HCT116 (cell line): ENCODE measurements around the gene OR10AG1. TPM values are rescaled to one million over a fixed set of nuclear protein-coding genes. Genes with fewer than 3 reads are reported as not detected.

Source experiments
- ATAC-seq: fragments of 200-7000 bp; cut with Tn5 transposase; 2 replicates; pipeline ENCODE4 v1.9.1; 2020; ENCODE audit warnings: mild to moderate bottlenecking, moderate library complexity
- BruUV-seq: library from RNA; stranded (reverse); fragments of 400-500 nt; replicated peaks from 2 replicates; lab custom pipeline; 2021; lab: Mats Ljungman, UMichigan
- CTCF ChIA-PET: fragments of 300-600 bp; sonication (Branson Sonifier 250); formaldehyde crosslinking; loops from one replicate; lab custom pipeline; 2021; ENCODE audit warnings: antibody characterized with exemption; lab: Charles Lee
- POLR2A ChIA-PET: fragments of 300-600, 350-600 bp; sonication (Branson Sonifier 250); formaldehyde crosslinking; loops from one replicate; lab custom pipeline; 2021; ENCODE audit warnings: antibody characterized with exemption; lab: Charles Lee
- RAD21 ChIA-PET, 2 experiments: fragments of 300-600 bp; sonication (Branson Sonifier 250); formaldehyde crosslinking; loops; one replicate each; lab custom pipeline; 2023; ENCODE audit warnings: low total read pairs in 2 of 2; ENCODE audit not compliant: uncharacterized antibody in 2 of 2, unreplicated experiment in 2 of 2, low non-redundant PET in 1 of 2; lab: Charles Lee
- DNase-seq: peaks from one replicate; pipeline ENCODE4 v3.0.0-alpha.2; 2010; ENCODE audit warnings: low read depth, low spot score
- H2AFZ ChIP-seq: fragments of 200-600 bp; shearing (Covaris generic), sonication (generic); 2 replicates; pipeline ENCODE4 v1.6.1; 2017; ENCODE audit warnings: low read depth, mixed run types, mixed read lengths, antibody characterized with exemption, low read length; ENCODE audit not compliant: poor library complexity, severe bottlenecking
- H3K27ac ChIP-seq: 2 replicates; pipeline ENCODE4 v1.5.1; 2012; ENCODE audit warnings: low read depth, low read length
- H3K27me3 ChIP-seq: fragments of 200-600 bp; sonication (generic); 2 replicates; pipeline ENCODE4 v1.6.1; 2016; ENCODE audit warnings: mixed run types, low read length, mixed read lengths; ENCODE audit not compliant: insufficient read depth
- H3K36me3 ChIP-seq, 2 experiments: fragments of 200-500 bp in 1 of 2; fragments of 200-600 bp in 1 of 2; sonication (Bioruptor generic) in 1 of 2; sonication (generic) in 1 of 2; 2 replicates each; pipeline versions ENCODE4 v1.5.1 to v1.6.1; 2014 to 2016; ENCODE audit warnings: low read length in 2 of 2, inconsistent platforms in 1 of 2, mixed read lengths in 1 of 2, mixed run types in 1 of 2; ENCODE audit not compliant: insufficient read depth in 2 of 2, control insufficient read depth in 1 of 2
- H3K4me1 ChIP-seq, 2 experiments: fragments of 200-600 bp in 1 of 2; sonication (generic) in 1 of 2; 2 replicates each; pipeline versions ENCODE4 v1.5.1 to v1.6.1; 2012 to 2017; ENCODE audit warnings: low read length in 2 of 2, inconsistent platforms in 1 of 2, mild to moderate bottlenecking in 1 of 2, mixed read lengths in 1 of 2, mixed run types in 1 of 2, moderate library complexity in 1 of 2; ENCODE audit not compliant: insufficient read depth in 2 of 2, control insufficient read depth in 1 of 2
- H3K4me2 ChIP-seq: fragments of 200-600 bp; sonication (generic); 2 replicates; pipeline ENCODE4 v1.6.1; 2017; ENCODE audit warnings: mixed run types, low read length, mixed read lengths
- H3K4me3 ChIP-seq, 2 experiments: fragments of 200-600 bp in 1 of 2; sonication (generic) in 1 of 2; replicated peaks in 1 of 2; 2 replicates each; pipeline ENCODE4 v1.5.1; 2011 to 2016; ENCODE audit warnings: low read length in 2 of 2, control low read depth in 1 of 2, low read depth in 1 of 2, mild to moderate bottlenecking in 1 of 2, mixed read lengths in 1 of 2, mixed run types in 1 of 2
- H3K79me2 ChIP-seq: fragments of 200-600 bp; sonication (generic); 2 replicates; pipeline ENCODE4 v1.6.1; 2017; ENCODE audit warnings: mild to moderate bottlenecking, mixed run types, low read length, moderate library complexity, mixed read lengths; ENCODE audit not compliant: insufficient read depth
- H3K9ac ChIP-seq: fragments of 200-600 bp; sonication (generic); 2 replicates; pipeline ENCODE4 v1.6.1; 2016; ENCODE audit warnings: low read length, mixed read lengths
- H3K9me2 ChIP-seq: fragments of 200-600 bp; sonication (generic), shearing (Covaris generic); 2 replicates; pipeline ENCODE4 v1.6.1; 2017; ENCODE audit warnings: mixed run types, mild to moderate bottlenecking, moderate library complexity; ENCODE audit not compliant: insufficient read depth
- H3K9me3 ChIP-seq, 2 experiments: fragments of 200-500 bp in 1 of 2; fragments of 200-600 bp in 1 of 2; sonication (Bioruptor generic) in 1 of 2; sonication (generic) in 1 of 2; 2 replicates each; pipeline ENCODE4 v1.6.1; 2014 to 2017; ENCODE audit warnings: low read length in 2 of 2, mixed read lengths in 2 of 2, inconsistent platforms in 1 of 2, low read depth in 1 of 2, mild to moderate bottlenecking in 1 of 2, mixed run types in 1 of 2, moderate library complexity in 1 of 2; ENCODE audit not compliant: control insufficient read depth in 1 of 2, insufficient read depth in 1 of 2
- H4K20me1 ChIP-seq: fragments of 200-600 bp; sonication (generic), shearing (Covaris generic); 2 replicates; pipeline ENCODE4 v1.6.1; 2017; ENCODE audit warnings: mixed run types, mild to moderate bottlenecking, moderate library complexity; ENCODE audit not compliant: insufficient read depth
- CBX3 ChIP-seq: IDR thresholded peaks from 2 replicates; pipeline ENCODE4 v1.6.1; 2012; ENCODE audit warnings: low read depth
- CEBPB ChIP-seq: IDR thresholded peaks from 2 replicates; pipeline ENCODE4 v1.6.1; 2012; ENCODE audit warnings: low read depth
- CTCF ChIP-seq, 3 experiments: fragments of 200-600 bp in 1 of 3; sonication (generic) in 1 of 3; IDR thresholded peaks in 2 of 3; conservative IDR thresholded peaks in 1 of 3; 2 replicates each; pipeline ENCODE4 v1.5.1; 2012 to 2017; ENCODE audit warnings: low read depth in 2 of 3, low read length in 2 of 3, antibody characterized with exemption in 1 of 3, borderline replicate concordance in 1 of 3, control low read depth in 1 of 3, mild to moderate bottlenecking in 1 of 3, mixed read lengths in 1 of 3, mixed run types in 1 of 3, moderate library complexity in 1 of 3; ENCODE audit not compliant: insufficient read depth in 1 of 3
- EZH2 ChIP-seq: fragments of 200-600 bp; sonication (generic); IDR thresholded peaks from 2 replicates; pipeline ENCODE4 v1.6.1; 2017; ENCODE audit warnings: antibody characterized with exemption, mixed run types
- EZH2phosphoT487 ChIP-seq: fragments of 200-600 bp; IDR thresholded peaks from 2 replicates; pipeline ENCODE4 v1.6.1; 2018; ENCODE audit warnings: antibody characterized with exemption, borderline replicate concordance
- FOSL1 ChIP-seq: IDR thresholded peaks from 2 replicates; pipeline ENCODE4 v1.6.1; 2012; ENCODE audit warnings: low read depth
- MAX ChIP-seq: IDR thresholded peaks from 2 replicates; pipeline ENCODE4 v1.6.1; 2012
- POLR2A ChIP-seq: IDR thresholded peaks from 2 replicates; pipeline ENCODE4 v1.7.0; 2011; ENCODE audit warnings: borderline replicate concordance; ENCODE audit not compliant: insufficient read depth, insufficient read length; ENCODE audit errors: extremely low read depth
- POLR2AphosphoS5 ChIP-seq: IDR thresholded peaks from 2 replicates; pipeline ENCODE4 v1.6.1; 2011; ENCODE audit warnings: mild to moderate bottlenecking, low read depth, low read length, moderate library complexity
- SIN3A ChIP-seq: IDR thresholded peaks from 2 replicates; pipeline ENCODE4 v1.6.1; 2012; ENCODE audit warnings: low read depth
- SP1 ChIP-seq: IDR thresholded peaks from 2 replicates; pipeline ENCODE4 v1.6.1; 2012; ENCODE audit warnings: low read depth
- TCF7L2 ChIP-seq: IDR thresholded peaks from 2 replicates; pipeline ENCODE4 v1.7.0; 2011; ENCODE audit warnings: borderline replicate concordance, inconsistent platforms; ENCODE audit not compliant: insufficient read depth, insufficient read length; ENCODE audit errors: extremely low read depth
- ZBTB33 ChIP-seq: IDR thresholded peaks from 2 replicates; pipeline ENCODE4 v1.6.1; 2011; ENCODE audit warnings: mild to moderate bottlenecking, low read length, moderate library complexity; ENCODE audit not compliant: insufficient replicate concordance; ENCODE audit errors: extremely low read depth
- ZFX ChIP-seq: fragments of 450-650 bp; IDR thresholded peaks from 2 replicates; pipeline ENCODE4 v1.6.1; 2017
- intact Hi-C: fragments of 100-400 bp; cut with micrococcal nuclease; formaldehyde crosslinking; loops from 2 replicates; pipeline ENCODE4 v1.10.0; 2022
- total RNA-seq: library from RNA; stranded (reverse); gene quantifications from one replicate; pipeline ENCODE4 v1.2.1, GENCODE V29; 2021; ENCODE audit not compliant: unreplicated experiment

The OR10AG1 gene
- total RNA-seq, 1 experiment from 2014 or later = not detected

- Histone ChIP-seq H3K79me2 (no peaks in the 10 kb centered on the region), H3K4me3 (no peak overlapping the region), H3K9ac (no peak overlapping the region), H3K27me3 (no peaks in the 10 kb centered on the region)
- CTCF ChIA-PET = no interaction called here
- DNase-seq = no peak
- TF ChIP-seq SP1 (no peak), POLR2AphosphoS5 (no peak), EZH2phosphoT487 (no peak), MAX (no peak), CTCF (IDR thresholded peaks at IDR 0.05 in 2 of 3, conservative IDR thresholded peaks at IDR 0.05 in 1 of 3; ENCODE audit: borderline replicate concordance in 1 of 3, insufficient read depth in 1 of 3, low read depth in 2 of 3, low read length in 2 of 3) (no peak), FOSL1 (no peak), SIN3A (no peak)
- TF ChIP-seq, all 23 proteins: peak for 0
- no peak for ATAC-seq
- intact Hi-C loops = no loop called here
- H4K20me1 ChIP-seq = no peaks in the 10 kb centered on the region
- no peaks in the 10 kb centered on the region for H3K4me1 ChIP-seq
- ChIA-PET RAD21 (no interaction called here), POLR2A (no interaction called here)
- BruUV-seq = no TSS peak
- H3K27ac ChIP-seq = no peak overlapping the region
- no peaks in the 10 kb centered on the region for H3K9me2 ChIP-seq
- H3K36me3 ChIP-seq = no peaks in the 10 kb centered on the region
- no peak overlapping the region for H3K4me2 ChIP-seq
- H3K9me3 ChIP-seq = peaks cover 0 to 14% of the 10 kb centered on the region in 2 experiments; a peak in 2 of 4 replicates
- H2AFZ ChIP-seq = no peak overlapping the region
These were observed 1.2 kb upstream of the OR10AG1 start for GRCh38 chr11:55970935-55971334.

GRCh38 chr11:55967914-55968313, 1.8 kb downstream of the OR10AG1 start:
- peaks cover 0 to 10% of the 10 kb centered on the region in 2 experiments; a peak in 2 of 4 replicates for H3K9me3 ChIP-seq
- ChIA-PET RAD21 (no interaction called here), POLR2A (no interaction called here), CTCF (no interaction called here)
- no peaks in the 10 kb centered on the region for H3K4me1 ChIP-seq
- no peak overlapping the region for H3K9ac ChIP-seq
- no peak for ATAC-seq
- H3K27me3 ChIP-seq = no peaks in the 10 kb centered on the region
- no peaks in the 10 kb centered on the region for H4K20me1 ChIP-seq
- no peaks in the 10 kb centered on the region for H3K9me2 ChIP-seq
- no TSS peak for BruUV-seq
- no peak overlapping the region for H3K4me3 ChIP-seq
- no peak overlapping the region for H2AFZ ChIP-seq
- H3K36me3 ChIP-seq = no peaks in the 10 kb centered on the region
- no peaks in the 10 kb centered on the region for H3K79me2 ChIP-seq
- intact Hi-C loops = no loop called here
- no peak for DNase-seq
- no peak overlapping the region for H3K4me2 ChIP-seq
- H3K27ac ChIP-seq = no peak overlapping the region
- no peak for TF ChIP-seq CEBPB
- no peak for TF ChIP-seq TCF7L2
- no peak for TF ChIP-seq CBX3
- no peak for TF ChIP-seq MAX
- no peak for TF ChIP-seq CTCF (IDR thresholded peaks at IDR 0.05 in 2 of 3, conservative IDR thresholded peaks at IDR 0.05 in 1 of 3; ENCODE audit: borderline replicate concordance in 1 of 3, insufficient read depth in 1 of 3, low read depth in 2 of 3, low read length in 2 of 3)
- no peak for TF ChIP-seq EZH2phosphoT487
- no peak for TF ChIP-seq POLR2AphosphoS5
- no peak for TF ChIP-seq FOSL1
- no peak for TF ChIP-seq POLR2A
- TF ChIP-seq ZBTB33 = no peak
- TF ChIP-seq ZFX = no peak
- TF ChIP-seq EZH2 = no peak
